Cardiac atrium fibroblast (primary cell): ENCODE results near the gene ALKBH4. TPM values are rescaled to one million over a fixed set of nuclear protein-coding genes. Genes with fewer than 3 reads are reported as not detected.

Experiments
- total RNA-seq: library from RNA; depleted of rRNA; stranded (reverse); fragments of >200 nt; gene quantifications from 2 replicates; pipeline ENCODE4 v1.2.3, GENCODE V29; 2015

Gene ALKBH4, protein sequence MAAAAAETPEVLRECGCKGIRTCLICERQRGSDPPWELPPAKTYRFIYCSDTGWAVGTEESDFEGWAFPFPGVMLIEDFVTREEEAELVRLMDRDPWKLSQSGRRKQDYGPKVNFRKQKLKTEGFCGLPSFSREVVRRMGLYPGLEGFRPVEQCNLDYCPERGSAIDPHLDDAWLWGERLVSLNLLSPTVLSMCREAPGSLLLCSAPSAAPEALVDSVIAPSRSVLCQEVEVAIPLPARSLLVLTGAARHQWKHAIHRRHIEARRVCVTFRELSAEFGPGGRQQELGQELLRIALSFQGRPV
- total RNA-seq, result 7.4 and 20.3 TPM in 2 replicates

DNA sequence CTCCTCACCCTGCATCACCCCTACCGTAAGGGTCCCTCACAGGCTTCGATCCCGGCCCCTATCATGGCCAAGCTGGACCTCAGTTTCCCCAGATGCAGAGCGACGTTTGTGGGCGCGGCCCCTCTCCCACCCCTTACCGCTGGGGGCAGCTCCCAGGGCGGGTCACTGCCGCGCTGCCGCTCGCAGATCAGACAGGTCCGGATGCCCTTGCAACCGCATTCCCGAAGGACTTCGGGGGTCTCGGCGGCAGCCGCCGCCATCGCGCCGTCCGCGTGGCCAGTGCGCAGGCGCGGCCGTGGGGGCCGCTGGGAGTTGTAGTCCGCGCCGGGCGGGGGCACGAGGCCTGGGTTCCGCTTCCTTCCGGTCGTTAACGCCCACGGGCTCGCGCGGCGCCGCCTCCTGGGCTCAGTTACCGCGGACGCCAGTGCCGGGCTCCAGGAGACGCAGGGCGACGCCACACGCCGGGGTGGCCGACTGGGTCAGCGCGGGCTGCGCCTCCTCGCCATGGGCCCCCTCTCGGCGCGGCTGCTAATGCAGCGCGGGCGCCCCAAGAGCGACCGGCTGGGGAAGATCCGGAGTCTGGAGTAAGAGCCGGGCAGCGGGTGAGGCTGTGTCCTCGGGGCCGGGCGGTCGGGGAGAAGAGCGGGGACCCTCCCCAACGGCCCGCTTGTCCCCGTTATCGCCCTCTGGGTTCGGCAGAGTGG is at the start of gene ALKBH4, which contains the start of gene LRWD1:
Gene ALKBH4, minus strand, starts transcription at position 287 of the 704 bp plus-strand sequence. Its CDS starts 27 bp downstream, at position 260.
Gene LRWD1, plus strand, starts transcription at position 408 of the 704 bp plus-strand sequence. Its CDS starts 97 bp downstream, at position 505.

DNA sequence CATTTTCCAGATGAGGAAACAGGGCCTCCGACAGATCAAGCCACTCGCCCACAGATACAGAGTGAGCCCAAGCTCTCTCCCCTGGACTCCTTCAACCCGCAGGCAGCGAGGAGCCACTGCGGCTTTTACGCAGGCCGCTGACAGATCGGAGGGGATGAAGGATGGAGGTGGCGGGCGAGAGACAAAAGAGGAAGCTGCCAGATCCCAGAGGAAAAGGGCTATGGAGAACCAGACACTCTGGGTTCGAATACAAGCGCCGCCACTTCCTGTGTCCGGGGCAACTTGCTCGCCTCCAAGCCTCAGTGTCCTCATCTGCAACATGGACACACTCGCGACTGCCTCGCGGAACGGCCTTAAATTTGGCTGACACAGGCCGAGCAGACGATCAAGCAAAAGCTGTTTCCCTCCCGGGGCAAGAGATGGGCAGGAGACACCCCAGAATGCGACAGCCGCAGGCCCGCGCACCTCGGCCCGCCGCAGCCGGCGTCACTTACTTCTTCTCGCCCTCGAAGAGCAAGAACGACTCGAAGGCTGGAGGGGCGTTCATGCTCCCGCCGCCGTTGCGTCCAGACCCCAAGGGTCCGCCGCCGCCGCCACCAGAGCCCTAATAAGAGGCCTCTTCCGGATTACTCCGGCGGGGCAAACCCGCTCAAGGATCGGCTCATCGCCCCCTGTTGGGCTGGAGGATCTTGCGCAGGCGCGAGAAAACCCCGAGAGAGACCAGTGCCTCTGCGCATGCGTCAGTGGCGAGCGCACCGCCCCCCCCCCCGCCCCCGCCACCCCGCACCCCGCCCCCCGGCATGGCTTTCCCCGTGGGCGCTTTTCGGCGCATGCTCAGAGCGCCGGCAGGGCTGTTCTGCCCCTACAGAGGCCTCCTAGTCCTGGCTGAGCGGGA is 13.9 kb upstream of the ALKBH4 start, which contains the start of gene POLR2J:
Gene POLR2J, minus strand, starts transcription at position 609 of the 895 bp plus-strand sequence. Its CDS starts 62 bp downstream, at position 547.

DNA sequence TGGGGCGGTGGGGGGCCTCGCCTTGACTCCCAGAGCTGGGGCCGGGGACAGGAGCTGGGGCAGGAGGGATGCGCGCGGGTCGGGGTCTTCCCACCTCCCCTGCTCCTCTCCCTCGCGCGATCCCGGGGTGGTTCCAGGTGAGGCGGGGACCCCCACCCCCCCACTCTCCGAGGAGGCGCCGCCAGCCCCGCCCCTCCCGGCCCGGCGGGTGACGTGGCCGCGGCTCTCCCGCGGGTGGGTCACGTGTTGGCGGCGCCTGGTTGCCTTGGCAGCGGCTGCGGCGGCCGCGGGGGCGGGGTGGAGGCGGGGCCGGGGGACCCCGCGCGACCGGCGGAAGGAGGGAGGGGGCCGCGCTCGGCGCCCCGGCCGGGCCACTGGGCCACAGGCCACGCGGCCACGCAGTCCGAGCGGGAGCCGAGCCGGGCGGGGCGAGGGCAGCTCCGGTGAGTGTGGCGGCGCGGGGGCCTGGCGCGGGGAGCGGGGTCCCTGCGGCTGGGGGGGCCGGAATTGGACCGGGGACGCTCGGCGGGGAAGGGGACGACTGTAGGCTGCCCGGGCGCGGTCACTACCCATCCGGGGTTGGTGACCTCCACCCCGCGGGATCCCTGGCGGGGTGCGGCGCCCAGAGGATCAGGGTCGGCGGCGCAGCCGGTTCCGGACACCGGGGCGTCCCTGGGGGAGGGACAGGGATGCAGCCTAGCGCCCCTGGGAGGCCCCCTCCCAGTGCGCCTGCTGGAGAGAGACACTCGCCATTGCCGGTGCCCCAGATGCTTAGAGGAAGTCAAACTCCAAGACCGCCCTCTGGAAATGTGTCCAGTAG is 31.2 kb downstream of the ALKBH4 start, which contains the start of gene ORAI2:
Gene ORAI2, plus strand, starts transcription at position 357 of the 820 bp plus-strand sequence. CDS start 5,382 bp downstream, outside the sequence.

Other genes starting within 250 kb of the ALKBH4 start
- 0.54 and 7.3 TPM in 2 replicates for gene SH2B2, start 178.0 kb downstream of the ALKBH4 start, total RNA-seq
- gene SPDYE6, start 108.4 kb downstream of the ALKBH4 start, total RNA-seq, result not detected in 2 replicates
- gene PRKRIP1, start 68.5 kb downstream of the ALKBH4 start, total RNA-seq, result 14.4 and 15.7 TPM in 2 replicates
- gene ORAI2, start 31.3 kb downstream of the ALKBH4 start, total RNA-seq, result 38.6 and 39.9 TPM in 2 replicates
- 5.6 and 13.9 TPM in 2 replicates for gene LRWD1, start 121 bp upstream of the ALKBH4 start, total RNA-seq
- 26.4 and 27.4 TPM in 2 replicates for gene POLR2J, start 14.1 kb upstream of the ALKBH4 start, total RNA-seq
- 0.18 and 1.1 TPM in 2 replicates for gene RASA4B, start 52.9 kb upstream of the ALKBH4 start, total RNA-seq
- gene UPK3BL2, start 78.8 kb upstream of the ALKBH4 start, total RNA-seq, result 0.65 TPM in 1 of 2 replicates, not detected in the other
- gene SPDYE2, start 86.4 kb upstream of the ALKBH4 start, total RNA-seq, result not detected in 2 replicates
- gene POLR2J3, start 107.7 kb upstream of the ALKBH4 start, total RNA-seq, result 3.6 and 5.3 TPM in 2 replicates
- gene RASA4, start 151.9 kb upstream of the ALKBH4 start, total RNA-seq, result 1.3 and 12.0 TPM in 2 replicates
- 8.3 and 10.3 TPM in 2 replicates for gene UPK3BL1, start 177.9 kb upstream of the ALKBH4 start, total RNA-seq
- gene SPDYE2B, start 185.5 kb upstream of the ALKBH4 start, total RNA-seq, result not detected in 2 replicates
- 1.6 TPM in 1 of 2 replicates, not detected in the other for gene POLR2J2, start 206.8 kb upstream of the ALKBH4 start, total RNA-seq